Measurements from ENCODE around the gene ADGRE2.
"Not testable (repeated sequence)": the region's sequence is repeated elsewhere in the genome, so short reads cannot be mapped to it uniquely, and the experiment has no call there.

ADGRE2 gene
- long read RNA-seq, donor 1 = 0 reads
- long read RNA-seq, donor 2 = 0 reads
- long read RNA-seq, donor 3 = 0 reads
- long read RNA-seq, donor 4 = 0 reads
- long read RNA-seq, donor 5 = 0 reads
- long read RNA-seq, donor 6 = 0 reads
- long read RNA-seq, donor 7 = 0 reads
- long read RNA-seq, donor 8 = 0 reads

DNA sequence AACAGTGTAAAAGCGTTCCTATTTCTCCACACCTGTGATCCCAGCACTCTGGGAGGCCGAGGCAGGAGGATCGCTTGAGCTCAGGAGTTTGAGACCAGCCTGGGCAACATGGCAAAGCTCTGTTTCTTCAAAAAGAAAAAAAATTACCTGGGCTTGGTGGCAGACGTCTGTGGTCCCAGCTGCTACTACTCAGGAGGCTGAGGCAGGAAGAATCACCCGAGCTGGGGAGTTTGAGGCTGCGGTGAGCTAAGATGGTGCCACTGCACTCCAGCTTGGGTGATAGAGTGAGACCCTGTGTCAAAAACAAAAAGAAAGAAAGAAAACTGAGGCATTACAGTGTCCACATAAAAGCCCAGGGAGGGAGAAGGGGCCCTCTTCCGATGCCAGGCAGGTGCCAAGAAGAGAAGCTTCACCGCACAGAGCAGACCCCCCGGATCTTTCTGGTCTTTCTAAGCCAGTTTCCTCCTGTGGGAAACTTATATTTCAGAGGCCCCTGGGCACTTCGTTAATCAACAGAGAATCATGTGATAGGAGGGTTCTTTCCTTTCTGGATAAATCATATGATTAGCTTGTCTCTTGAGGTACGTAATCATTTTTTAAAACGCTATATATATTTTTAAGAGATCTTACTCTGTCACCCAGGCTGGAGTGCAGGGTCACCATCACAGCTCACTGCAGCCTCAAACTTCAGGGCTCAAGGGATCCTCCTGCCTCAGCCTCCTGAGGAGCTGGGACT lies at the start of gene ADGRE2:
ADGRE2 (minus strand) TSS at position 451 of the 736 bp plus-strand sequence. CDS start 1,804 bp downstream, outside the sequence.
- DNase-seq = not testable (repeated sequence)

GRCh38 chr19:14826006-14826405 lies 47.6 kb upstream of the ADGRE2 start:
- no peak for DNase-seq

DNA sequence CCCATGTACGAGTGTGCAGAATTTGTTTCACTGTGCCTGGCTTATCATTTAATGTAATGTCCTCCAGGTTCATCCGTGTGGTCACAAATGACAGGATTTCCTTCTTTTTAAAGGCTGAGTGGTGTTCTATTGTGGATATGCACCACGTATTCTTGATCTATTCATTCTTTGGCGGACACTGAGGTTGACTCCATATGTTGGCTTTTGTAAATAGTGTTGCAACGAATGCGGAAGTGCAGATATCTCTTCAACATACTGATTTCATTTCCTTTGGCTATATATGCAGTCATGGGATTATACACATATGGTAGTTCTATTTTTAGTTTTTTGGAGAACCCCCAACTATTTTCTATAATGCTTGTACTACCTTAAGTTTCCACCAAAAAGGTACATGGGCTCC lies 43.6 kb upstream of the ADGRE2 start:
- no peak for DNase-seq

DNA sequence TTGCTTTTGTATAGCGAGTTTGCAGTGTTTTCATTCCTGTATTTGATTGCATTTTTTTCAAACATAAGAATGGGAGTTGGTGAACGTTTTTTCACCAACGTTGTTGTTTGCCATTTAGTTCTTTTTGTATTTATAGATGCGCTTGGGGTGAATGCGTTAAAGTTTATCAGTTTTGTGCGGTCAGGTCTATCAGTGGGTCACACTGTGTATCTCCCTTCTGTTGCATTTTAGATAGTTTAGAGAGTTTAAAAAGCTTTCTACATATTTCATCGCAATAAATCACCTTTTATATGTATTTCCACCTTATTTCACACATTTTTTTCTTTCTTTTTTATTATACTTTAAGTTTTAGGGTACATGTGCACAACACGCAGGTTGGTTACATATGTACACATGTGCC lies 40.2 kb upstream of the ADGRE2 start:
- DNase-seq = no peak

DNA sequence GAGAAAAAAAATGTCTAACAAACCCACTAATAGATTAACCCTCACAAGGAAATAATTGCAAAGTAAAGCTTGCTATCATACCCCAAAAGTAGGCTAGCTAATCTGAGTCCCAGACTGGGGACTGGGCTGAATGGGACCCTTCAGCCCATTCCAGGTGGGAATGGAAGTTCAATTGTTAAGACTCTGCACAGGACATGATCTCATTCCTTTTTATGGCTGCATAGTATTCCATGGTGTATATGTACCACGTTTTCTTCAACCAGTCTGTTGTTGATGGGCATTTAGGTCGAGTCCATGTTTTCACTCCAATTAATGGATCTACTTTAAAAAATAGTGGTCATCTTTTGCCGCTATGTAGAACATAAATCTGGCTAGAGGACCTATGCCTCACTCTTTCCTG lies 38.7 kb upstream of the ADGRE2 start:
- DNase-seq = no peak

- DNase-seq = no peak
These were observed 36.8 kb upstream of the ADGRE2 start for GRCh38 chr19:14814982-14815652.

- no peak for DNase-seq
These were observed 31.1 kb upstream of the ADGRE2 start for GRCh38 chr19:14809272-14810057.

DNA sequence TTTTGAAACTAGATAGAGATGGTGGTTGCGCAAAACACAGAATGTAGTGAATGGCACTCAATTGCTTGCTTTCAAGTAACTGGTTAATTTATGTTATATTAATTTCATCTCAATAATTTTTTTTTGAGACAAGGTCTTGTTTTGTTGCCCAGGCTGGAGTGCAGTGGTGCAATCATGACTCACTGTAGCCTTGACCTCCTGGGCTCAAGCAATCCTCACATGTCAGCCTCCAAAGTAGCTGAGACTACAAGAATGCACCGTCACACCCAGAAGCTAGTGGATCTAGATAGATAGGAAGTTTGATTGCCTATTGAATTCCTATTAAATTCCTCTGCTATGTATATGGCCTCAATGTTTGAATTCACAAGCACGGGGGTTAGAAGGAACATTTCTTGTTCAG lies 26.4 kb upstream of the ADGRE2 start:
- DNase-seq = no peak

DNA sequence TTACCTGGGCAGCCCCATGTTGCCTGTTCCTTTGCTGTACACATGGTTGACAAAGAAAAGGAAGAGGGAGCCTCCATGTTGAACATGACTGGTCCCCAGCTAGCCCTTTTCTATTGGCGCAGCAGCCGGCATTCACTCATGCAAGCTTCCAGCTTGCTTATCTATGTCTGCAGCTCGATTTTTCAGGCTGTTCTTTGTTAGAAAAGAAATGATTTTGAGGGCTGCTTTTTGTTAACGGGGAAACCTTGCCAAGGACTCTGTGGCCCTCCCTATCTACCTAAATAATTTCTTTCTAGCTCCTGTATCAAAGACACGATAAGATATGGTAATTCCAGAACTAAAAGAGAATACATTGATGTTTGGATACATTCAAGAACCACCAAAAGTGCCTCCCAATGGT lies 20.4 kb upstream of the ADGRE2 start:
- no peak for DNase-seq

- no peak for DNase-seq
These were observed 17.7 kb upstream of the ADGRE2 start for GRCh38 chr19:14796021-14796420.

- no peak for DNase-seq
These were observed 16.8 kb upstream of the ADGRE2 start for GRCh38 chr19:14795078-14795721.

DNA sequence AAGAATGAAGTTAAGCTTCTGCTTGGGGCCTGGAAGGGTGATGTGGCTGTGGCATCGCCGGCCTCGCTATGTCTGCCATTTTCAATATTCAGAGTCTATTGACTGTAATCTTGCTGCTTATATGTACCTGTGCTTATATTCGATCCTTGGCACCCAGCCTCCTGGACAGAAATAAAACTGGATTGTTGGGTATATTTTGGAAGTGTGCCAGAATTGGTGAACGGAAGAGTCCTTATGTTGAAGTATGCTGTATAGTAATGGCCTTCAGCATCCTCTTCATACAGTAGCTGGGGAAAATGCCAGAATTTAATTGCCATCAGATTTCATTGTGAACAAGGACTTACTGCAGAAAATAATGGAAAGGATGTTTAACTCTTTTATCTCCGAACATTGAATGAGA lies 13.9 kb upstream of the ADGRE2 start:
- DNase-seq = not testable (repeated sequence)

- DNase-seq = peak; percentile 52
These were observed 8.1 kb upstream of the ADGRE2 start for GRCh38 chr19:14786421-14786851.

GRCh38 chr19:14785102-14785793 lies 6.9 kb upstream of the ADGRE2 start:
- not testable (repeated sequence) for DNase-seq

- DNase-seq = not testable (repeated sequence)
These were observed 6.4 kb upstream of the ADGRE2 start for GRCh38 chr19:14784730-14785101.

- DNase-seq = not testable (repeated sequence)
These were observed 5.1 kb upstream of the ADGRE2 start for GRCh38 chr19:14783410-14783998.

- DNase-seq = no peak
These were observed 4.5 kb upstream of the ADGRE2 start for GRCh38 chr19:14782626-14783409.

GRCh38 chr19:14781713-14782536 lies 3.6 kb upstream of the ADGRE2 start:
- DNase-seq = not testable (repeated sequence)

- DNase-seq = not testable (repeated sequence)
These were observed 2.4 kb upstream of the ADGRE2 start for GRCh38 chr19:14780622-14781225.
